NCI-H1436 (cell line): ENCODE results near the gene MAP4K3.
"Not testable (repeated sequence)": the region's sequence is repeated elsewhere in the genome, so short reads cannot be mapped to it uniquely, and the experiment has no call there.

Source experiments
- DNase-seq: peaks from one replicate; lab custom pipeline; 2025; lab: John Stamatoyannopoulos, UW

The MAP4K3 gene

DNA sequence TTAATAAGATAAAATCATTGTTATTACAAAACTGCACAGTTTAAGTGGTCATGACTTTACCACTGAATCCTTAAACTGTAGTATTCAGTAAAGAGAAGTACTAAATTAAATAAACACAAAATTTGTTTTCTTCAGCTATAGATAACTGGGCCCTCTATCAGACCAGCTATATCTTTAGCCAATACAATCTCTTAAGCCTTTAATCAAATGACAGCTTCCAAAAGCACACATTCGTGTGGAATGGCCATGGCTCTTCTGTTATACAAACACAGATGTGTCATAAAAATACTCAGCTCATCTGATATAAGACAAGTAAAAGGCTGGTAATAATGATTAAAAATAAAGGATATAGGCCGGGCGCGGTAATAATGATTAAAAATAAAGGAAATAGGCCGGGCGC, 135.7 kb downstream of the MAP4K3 start:
- DNase-seq: no peak

GRCh38 chr2:39300044-39300978, 136.8 kb downstream of the MAP4K3 start:
- DNase-seq: no peak

DNA sequence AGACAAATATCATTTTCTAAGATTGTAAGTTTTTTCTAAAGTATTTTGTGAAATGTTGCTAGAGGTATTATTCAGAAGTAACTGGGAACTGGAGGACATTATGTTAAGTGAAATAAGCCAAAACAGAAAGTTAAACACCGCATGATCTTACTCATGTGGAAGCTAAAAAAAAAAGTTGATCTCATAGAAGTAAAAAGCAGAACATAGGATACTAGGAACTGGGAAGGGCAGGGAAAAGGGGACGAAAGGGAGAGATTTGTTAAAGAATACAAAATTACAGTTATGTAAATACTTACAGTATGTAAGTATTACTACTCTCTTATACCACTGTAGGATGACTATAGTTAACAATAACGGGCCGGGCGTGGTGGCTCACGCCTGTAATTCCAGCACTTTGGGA, 146.7 kb downstream of the MAP4K3 start:
- no peak for DNase-seq

DNA sequence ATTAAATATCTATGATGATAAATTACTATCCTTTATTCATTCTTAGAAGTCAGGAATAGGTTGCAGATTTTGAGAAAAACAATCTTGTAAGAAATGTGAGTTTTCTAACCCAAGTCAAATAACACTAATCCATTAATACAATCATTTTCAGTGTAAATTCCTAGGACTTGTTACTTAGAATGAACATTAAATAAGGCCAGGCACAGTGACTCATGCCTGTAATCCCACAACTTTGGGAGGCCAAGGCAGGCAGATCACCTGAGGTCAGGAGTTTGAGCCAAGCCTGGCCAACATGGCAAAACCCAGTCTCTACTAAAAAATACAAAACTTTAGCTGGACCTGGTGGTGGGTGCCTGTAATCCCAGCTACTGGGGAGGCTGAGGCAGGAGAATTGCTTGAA, 147.5 kb downstream of the MAP4K3 start:
- DNase-seq: no peak

GRCh38 chr2:39283561-39283960, 153.5 kb downstream of the MAP4K3 start:
- DNase-seq: no peak

GRCh38 chr2:39281391-39281790, 155.7 kb downstream of the MAP4K3 start:
- no peak for DNase-seq

- no peak for DNase-seq
Observed at GRCh38 chr2:39275016-39275415, 162.1 kb downstream of the MAP4K3 start.

GRCh38 chr2:39269941-39270340, 167.1 kb downstream of the MAP4K3 start:
- no peak for DNase-seq

DNA sequence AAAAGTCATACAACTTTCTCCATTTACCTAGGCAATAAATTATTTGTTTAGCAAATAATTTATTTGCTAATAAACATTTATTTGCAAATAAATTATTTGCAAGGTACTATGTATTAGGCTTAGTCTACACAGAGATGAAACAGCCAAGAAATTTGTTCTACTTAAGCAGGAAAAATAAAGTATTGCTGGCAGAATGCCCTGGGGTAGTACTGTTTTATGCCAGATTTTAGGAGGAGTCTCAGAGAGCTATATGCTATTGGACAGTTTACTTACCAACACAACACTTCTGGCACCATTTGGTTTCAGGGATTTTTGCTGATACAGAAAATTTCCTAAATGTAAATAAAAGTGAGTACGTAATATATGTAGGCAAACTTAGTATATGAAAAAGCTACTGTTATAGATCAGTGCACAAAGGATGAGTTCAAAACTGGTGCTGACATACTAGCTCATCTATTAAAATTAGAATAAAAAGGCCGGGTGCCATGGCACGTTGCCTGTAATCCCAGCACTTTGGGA, 170.1 kb downstream of the MAP4K3 start:
- DNase-seq: no peak

DNA sequence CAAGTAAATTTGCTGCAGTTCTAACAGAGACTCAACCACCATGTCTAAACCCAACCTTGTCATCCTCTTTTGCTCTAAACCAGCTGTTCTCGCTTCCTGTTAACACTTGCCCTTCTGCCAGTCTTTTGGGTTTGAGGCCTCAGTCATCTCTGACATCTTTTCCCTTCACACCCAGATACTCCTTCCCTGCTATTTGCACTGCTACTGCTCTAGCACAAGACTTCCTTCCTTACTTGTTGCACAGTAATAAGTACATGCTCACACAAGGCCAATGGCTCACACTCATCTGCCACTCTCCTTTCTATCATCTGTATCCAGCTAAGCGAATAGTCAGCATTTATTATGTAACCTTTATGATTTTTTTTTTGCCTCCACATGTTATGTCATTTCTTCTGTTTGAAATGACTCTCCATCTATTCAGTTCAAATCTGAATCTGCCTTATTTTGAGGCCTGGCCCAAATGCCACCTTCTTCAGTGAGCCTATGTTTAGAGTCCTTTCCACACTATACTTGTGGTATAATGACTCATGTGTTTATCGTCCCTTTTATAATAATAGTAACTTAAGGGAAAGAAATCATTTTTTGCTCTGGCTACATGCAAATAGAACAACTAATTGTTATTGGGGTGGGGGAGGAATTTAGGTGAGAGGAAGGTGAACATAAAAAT, 170.8 kb downstream of the MAP4K3 start:
- DNase-seq: no peak

DNA sequence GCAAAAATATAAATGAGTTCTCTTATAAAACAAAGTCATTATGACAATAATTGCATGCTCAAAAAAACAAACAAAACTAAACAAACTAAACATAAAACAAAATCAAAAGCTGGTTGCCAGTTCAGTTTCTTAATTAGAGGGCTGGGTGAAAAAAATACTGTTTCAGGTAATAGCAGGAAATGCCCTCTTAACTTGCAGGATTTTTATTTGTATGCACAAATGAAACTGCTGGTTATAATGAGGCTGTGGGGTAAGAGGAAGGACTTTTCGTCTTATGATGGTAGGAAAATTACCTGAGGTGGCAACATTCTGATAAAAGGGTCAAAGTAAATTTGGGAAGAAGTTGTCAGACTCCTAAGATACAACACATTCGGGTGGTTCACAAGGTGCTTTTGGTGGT, 171.8 kb downstream of the MAP4K3 start:
- peak; percentile 62 for DNase-seq

GRCh38 chr2:39264733-39265132, 172.4 kb downstream of the MAP4K3 start:
- no peak for DNase-seq

DNA sequence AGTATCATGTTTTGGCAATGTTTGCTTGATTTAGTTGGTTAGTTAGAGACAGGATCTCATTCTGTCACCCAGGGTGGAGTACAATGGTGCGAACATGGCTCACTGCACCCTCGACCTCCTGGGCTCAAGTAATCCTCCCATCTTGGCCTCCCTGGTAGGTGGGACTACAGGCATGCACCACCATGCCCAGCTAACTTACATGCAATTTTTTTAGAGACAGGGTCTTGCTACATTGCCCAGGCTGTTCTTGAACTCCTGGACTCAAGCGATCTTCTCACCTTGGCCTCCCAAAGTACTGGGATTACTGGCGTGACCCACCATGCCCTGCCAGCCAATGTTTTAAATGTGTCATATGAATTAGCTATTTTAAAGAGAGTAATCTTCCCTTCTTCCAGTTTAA, 177.0 kb downstream of the MAP4K3 start:
- no peak for DNase-seq

- DNase-seq: no peak
Observed at GRCh38 chr2:39256040-39256439, 181.0 kb downstream of the MAP4K3 start.

- DNase-seq: no peak
Observed at GRCh38 chr2:39252888-39253518, 184.1 kb downstream of the MAP4K3 start.

DNA sequence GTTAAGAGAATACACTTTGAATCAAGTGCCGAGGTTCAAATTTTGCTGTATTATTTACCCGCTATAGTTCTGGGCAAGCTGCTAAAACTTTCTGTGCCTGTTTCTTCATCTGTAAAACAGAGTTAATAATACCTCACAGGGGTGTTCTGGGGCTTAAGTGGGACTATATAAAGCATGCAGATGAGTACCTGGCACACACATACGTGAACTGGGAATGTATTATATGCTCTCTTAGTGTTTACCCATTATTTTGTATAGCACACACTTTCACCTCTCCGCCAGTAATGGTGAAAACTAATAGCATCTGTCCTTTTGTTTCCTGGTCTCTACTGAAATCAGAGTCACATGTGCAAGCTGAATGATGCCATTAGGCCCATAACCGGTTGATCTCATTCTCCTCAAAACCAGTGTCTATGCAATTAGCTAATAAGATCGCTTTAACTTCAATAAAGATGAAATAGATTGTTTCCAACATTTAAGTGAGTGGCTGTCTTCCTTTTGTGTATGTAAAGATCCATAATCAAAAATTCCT, 189.5 kb downstream of the MAP4K3 start:
- peak; percentile 42 for DNase-seq

DNA sequence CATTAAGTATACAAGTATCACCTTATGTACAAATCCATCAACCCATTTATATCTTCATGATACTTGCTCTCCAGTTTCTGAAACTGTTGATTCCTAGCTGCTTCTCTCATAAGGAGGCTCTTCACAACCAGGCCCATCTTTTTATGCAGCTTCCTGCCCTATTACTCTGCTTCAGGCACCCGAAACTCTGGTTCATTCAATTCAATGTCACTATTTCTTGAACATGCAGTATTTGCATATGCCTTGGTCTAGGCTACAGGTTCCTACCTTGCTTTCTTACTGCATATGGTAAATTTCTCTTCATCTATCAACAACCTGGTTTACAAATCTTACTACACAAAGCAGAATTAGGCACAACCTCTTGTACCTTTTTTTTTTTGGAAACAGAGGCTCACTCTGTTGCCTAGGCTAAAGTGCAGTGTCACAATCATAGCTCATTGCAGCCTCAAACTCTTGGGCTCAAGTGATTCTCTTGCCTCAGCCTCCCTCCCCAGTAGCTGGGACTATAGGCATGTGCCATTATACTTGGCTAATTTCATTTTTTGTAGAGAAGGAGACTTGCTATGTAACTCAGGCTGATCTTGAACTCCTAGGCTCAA, 190.6 kb downstream of the MAP4K3 start:
- no peak for DNase-seq

DNA sequence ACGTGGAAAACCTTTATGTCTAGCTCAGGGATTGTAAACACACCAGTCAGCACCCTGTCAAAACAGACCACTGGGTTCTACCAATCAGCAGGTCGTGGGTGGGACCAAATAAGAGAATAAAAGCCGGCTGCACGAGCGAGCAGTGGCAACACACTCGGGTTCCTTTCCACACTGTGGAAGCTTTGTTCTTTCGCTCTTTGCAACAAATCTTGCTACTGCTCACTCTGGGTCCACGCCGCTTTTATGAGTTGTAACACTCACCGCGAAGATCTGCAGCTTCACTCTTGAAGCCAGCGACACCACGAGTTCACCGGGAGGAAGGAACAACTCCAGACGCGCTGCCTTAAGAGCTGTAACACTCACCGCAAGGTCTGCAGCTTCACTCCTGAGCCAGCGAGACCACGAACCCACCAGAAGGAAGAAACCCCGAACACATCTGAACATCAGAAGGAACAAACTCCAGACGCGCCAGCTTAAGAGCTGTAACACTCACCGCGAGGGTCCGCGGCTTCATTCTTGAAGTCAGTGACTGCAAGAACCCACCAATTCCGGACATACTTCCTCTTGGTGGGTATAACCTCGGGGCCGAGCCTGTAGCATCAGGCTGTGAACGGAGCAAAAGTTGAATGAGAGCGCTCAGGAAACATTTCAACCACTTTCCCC, 192.0 kb downstream of the MAP4K3 start:
- not testable (repeated sequence) for DNase-seq

DNA sequence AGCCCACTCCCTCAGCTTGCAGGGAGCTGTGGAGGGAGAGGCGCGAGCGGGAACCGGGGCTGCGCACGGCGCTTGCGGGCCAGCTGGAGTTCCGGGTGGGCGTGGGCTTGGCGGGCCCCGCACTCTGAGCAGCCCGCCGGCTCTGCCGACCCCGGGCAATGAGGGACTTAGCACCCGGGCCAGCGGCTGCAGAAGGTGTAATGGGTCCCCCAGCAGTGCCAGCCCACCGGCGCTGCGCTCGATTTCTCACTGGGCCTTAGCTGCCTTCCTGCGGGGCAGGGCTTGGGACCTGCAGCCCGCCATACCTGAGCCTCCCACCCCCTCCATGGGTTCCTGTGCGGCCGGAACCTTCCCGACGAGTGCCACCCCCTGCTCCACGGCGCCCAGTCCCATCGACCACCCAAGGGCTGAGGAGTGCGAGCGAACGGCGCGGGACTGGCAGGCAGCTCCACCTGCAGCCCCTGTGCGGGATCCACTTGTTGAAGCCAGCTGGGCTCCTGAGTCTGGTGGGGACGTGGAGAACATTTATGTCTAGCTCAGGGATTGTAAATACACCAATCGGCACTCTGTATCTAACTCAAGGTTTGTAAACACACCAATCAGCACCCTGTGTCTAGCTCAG, 192.7 kb downstream of the MAP4K3 start:
- DNase-seq: not testable (repeated sequence)

GRCh38 chr2:39243469-39244123, 193.5 kb downstream of the MAP4K3 start, which contains the start of gene CDKL4:
TSS of gene CDKL4 (minus strand) at chr2:39243970.
- DNase-seq: no peak
